GM21423 (cell line): ENCODE results near the gene MYBBP1A.
"Not testable (repeated sequence)": the region's sequence is repeated elsewhere in the genome, so short reads cannot be mapped to it uniquely, and the experiment has no call there.

ENCODE experiments used
- ATAC-seq: cut with Tn5 transposase; IDR thresholded peaks from one replicate; pipeline ENCODE4 v1.9.1; 2021; ENCODE audit warnings: mild to moderate bottlenecking, moderate library complexity; ENCODE audit not compliant: unreplicated experiment

The MYBBP1A gene

GRCh38 chr17:4590981-4591453 is 35.8 kb upstream of the MYBBP1A start:
- ATAC-seq, result no peak

- ATAC-seq, result not testable (repeated sequence)
Measured at GRCh38 chr17:4590042-4590441, 34.9 kb upstream of the MYBBP1A start.

- no peak for ATAC-seq
Measured at GRCh38 chr17:4588898-4589625, 33.9 kb upstream of the MYBBP1A start.

GRCh38 chr17:4588391-4588790 is 33.2 kb upstream of the MYBBP1A start:
- ATAC-seq, result no peak

- no peak for ATAC-seq
Measured at GRCh38 chr17:4587803-4588202, 32.6 kb upstream of the MYBBP1A start.

GRCh38 chr17:4587195-4587594 is 32.0 kb upstream of the MYBBP1A start:
- no peak for ATAC-seq

- ATAC-seq, result no peak
Measured at GRCh38 chr17:4586043-4586442, 30.9 kb upstream of the MYBBP1A start.

GRCh38 chr17:4585638-4585994 is 30.4 kb upstream of the MYBBP1A start:
- no peak for ATAC-seq

- ATAC-seq, result no peak
Measured at GRCh38 chr17:4584917-4585637, 29.9 kb upstream of the MYBBP1A start.

- ATAC-seq, result no peak
Measured at GRCh38 chr17:4584101-4584916, 29.1 kb upstream of the MYBBP1A start, which contains the start of gene SMTNL2. TSS of gene SMTNL2 (plus strand) at chr17:4584529. CDS start at chr17:4584606, 77 bp downstream.

GRCh38 chr17:4583782-4584100 is 28.6 kb upstream of the MYBBP1A start:
- ATAC-seq, result no peak

- no peak for ATAC-seq
Measured at GRCh38 chr17:4583206-4583605, 28.0 kb upstream of the MYBBP1A start.

- no peak for ATAC-seq
Measured at GRCh38 chr17:4582691-4583090, 27.5 kb upstream of the MYBBP1A start.

- no peak for ATAC-seq
Measured at GRCh38 chr17:4582101-4582501, 26.9 kb upstream of the MYBBP1A start.

GRCh38 chr17:4580291-4580690 is 25.1 kb upstream of the MYBBP1A start:
- no peak for ATAC-seq

- no peak for ATAC-seq
Measured at GRCh38 chr17:4579678-4580077, 24.5 kb upstream of the MYBBP1A start.

GRCh38 chr17:4578349-4578748 is 23.2 kb upstream of the MYBBP1A start:
- ATAC-seq, result not testable (repeated sequence)

GRCh38 chr17:4577386-4577993 is 22.3 kb upstream of the MYBBP1A start:
- ATAC-seq, result no peak

- no peak for ATAC-seq
Measured at GRCh38 chr17:4576729-4577322, 21.6 kb upstream of the MYBBP1A start.

GRCh38 chr17:4576161-4576558 is 21.0 kb upstream of the MYBBP1A start:
- ATAC-seq, result no peak
